Renal cortex interstitium (tissue), 11 donors: Measurements from ENCODE around the gene MNAT1. TPM values are rescaled to one million over a fixed set of nuclear protein-coding genes. Genes with fewer than 3 reads are reported as not detected.
"Not testable (repeated sequence)": the region's sequence is repeated elsewhere in the genome, so short reads cannot be mapped to it uniquely, and the experiment has no call there.

ENCODE experiments used
- DNase-seq, 11 donors: peaks; one replicate each; pipeline ENCODE4 v3.0.0-alpha.2; 2013; ENCODE audit warnings: low read depth in 9 of 11, low spot score in 4 of 11; ENCODE audit errors: extremely low read depth in 1 of 11
- polyA plus RNA-seq, 3 donors: library from polyadenylated mRNA; unstranded; fragments of 120-200 nt; gene quantifications; one replicate each; pipeline ENCODE4 v1.2.1, GENCODE V29; 2013; ENCODE audit not compliant: insufficient read length in 3 of 3

MNAT1 gene
- polyA plus RNA-seq, 3 donors = 39.4 to 54.1 (median 47.2) TPM

GRCh38 chr14:60777856-60778578 lies 43.5 kb downstream of the MNAT1 start:
- DNase-seq = no peak

GRCh38 chr14:60779745-60780514 lies 45.4 kb downstream of the MNAT1 start:
- not testable (repeated sequence) for DNase-seq

GRCh38 chr14:60780558-60780957 lies 46.0 kb downstream of the MNAT1 start:
- not testable (repeated sequence) for DNase-seq

GRCh38 chr14:60786905-60787304 lies 52.3 kb downstream of the MNAT1 start:
- DNase-seq = no peak

DNA sequence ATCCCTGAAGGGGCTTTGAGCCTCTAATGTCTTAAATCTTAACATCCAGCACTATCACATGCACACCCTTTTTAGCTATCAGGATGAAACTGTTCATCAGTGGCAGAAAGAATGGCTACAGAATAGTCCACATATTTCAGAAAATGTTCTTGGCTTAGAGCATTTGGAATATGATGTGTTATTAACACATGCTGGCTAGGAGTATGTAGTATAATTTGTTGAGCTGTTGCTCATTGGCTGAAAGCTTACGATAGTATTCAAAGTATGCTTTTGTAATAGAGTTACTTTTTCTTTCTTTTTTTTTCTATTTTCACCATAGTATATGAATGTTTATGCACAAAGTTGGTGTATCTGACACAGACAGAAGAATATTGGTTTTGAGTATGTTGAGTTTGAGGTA lies 55.1 kb downstream of the MNAT1 start:
- DNase-seq = no peak

- no peak for DNase-seq
Observed at GRCh38 chr14:60790850-60791249, 56.3 kb downstream of the MNAT1 start.

DNA sequence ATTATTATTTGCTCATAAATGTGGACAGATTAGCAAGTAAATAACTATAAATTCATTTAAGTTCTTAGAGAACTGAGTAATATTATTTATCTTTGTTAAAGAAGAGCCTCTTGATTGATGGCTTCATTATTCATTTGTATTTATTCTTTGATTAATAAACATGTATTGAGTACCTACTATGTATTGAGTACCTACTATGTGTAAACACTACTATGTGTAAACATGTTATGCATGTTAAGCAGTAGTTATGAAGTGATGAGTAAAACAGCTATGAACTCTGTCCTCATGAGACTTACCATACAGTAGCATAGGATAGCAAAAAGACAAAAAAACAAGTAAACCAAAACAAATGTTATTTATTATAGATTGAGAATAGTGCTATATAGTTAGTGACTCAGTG lies 61.9 kb downstream of the MNAT1 start:
- no peak for DNase-seq

GRCh38 chr14:60800409-60800808 lies 65.8 kb downstream of the MNAT1 start:
- DNase-seq = no peak

DNA sequence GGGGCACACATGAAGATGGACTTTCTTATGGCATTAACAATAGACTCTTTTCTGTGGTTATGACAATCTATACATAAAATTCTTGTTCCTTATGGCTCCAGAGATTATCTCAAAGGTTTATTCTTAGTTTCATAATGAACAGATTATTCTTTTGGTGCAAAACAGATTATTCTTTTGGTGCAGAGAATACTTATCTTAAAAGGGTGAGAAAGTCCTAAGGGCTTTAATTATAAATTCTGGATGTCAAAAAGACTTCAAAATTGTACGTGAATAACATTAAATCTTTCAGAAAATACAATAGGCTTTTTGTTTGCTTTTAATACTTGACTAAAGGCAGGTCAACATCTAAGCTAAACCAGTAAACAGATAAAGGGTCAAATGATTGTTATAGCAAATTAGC lies 69.3 kb downstream of the MNAT1 start:
- no peak for DNase-seq

DNA sequence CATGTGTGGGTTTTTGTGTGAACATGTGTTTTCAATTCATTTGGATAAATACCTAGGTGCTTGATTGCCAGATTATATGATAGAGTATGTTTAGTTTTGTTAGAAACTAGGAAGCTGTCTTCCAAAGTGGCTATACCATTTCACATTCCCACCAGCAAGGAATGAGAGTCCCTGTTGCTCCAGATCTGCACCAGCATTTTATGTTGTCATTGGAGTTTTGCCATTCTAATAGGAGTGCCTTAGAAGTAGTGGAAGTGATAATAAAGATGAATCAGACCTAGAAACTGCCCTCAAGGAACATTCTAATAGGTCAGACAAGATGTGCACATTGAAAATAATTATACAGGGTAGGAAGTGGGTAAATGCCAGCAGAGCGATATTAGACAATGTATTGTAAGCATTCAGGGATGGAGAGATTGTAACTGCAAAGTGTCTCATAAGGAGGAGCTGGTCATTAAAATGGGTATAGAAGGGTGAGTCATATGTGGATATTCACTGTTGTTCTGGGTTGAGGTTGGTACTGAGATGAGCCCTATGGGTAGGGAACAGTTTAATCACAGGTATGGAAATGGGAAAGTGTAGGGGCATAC lies 71.4 kb downstream of the MNAT1 start:
- no peak for DNase-seq

- DNase-seq = no peak
Observed at GRCh38 chr14:60807247-60807646, 72.7 kb downstream of the MNAT1 start.

DNA sequence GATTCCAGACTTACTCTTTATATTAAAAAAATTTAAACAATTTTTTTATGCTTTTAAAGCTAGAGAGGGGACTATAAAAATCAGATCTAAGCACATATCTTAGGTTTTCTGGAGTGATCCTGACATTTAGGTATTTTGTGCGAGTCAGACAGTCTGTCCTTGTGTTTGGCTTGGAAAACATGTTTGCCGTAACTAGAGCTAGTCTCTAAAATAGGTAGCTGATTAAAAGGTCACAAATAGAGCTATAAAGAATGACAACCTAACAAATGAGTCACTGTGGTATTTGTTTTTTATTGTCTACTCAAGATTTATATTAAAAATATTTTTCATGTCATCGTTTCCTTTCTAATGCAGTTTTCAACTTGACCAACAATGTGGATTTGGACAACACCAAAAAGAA lies 73.4 kb downstream of the MNAT1 start:
- DNase-seq = no peak

- DNase-seq = no peak
Observed at GRCh38 chr14:60812987-60813386, 78.4 kb downstream of the MNAT1 start.

GRCh38 chr14:60815371-60815770 lies 80.8 kb downstream of the MNAT1 start:
- DNase-seq = no peak

DNA sequence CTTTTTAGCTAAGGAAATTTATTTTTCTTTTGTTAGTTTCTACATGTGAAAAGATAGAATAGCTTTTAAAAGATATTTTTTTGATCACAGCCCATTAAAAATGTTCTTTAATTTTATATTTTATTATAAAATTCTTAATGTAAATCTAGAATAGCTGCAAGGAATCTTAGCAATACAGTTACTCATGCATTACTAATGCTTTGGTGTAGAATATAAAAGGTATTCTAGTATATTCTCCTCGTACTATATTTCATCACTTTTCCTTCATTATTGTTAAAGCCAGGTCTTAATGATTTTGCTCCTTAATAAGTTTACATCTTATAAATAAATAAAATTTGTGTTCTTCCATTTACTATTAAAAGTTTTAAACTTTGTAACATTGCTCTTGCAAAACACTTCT lies 82.6 kb downstream of the MNAT1 start:
- DNase-seq = no peak

GRCh38 chr14:60819575-60819974 lies 85.0 kb downstream of the MNAT1 start:
- DNase-seq = no peak

DNA sequence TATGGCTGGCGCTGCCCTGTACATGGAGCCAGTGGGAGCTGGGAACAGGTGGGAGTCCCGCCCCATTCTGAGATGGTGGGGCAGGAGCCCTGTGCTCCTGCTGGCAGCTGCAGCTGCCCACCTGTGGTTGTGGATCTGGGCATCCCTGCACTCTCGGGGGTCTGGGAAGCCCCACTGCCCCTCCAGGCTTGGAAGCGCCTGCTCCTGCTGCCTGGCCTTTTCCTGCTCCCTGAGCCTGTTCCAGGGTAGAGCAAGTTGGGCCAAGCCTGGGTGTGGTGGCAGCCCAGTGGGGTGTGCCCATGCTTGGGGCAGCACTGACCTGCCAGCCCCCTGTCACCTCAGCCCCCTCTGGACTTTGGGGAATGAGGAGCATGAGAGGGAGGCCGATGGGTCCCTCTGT lies 104.0 kb downstream of the MNAT1 start:
- no peak for DNase-seq

DNA sequence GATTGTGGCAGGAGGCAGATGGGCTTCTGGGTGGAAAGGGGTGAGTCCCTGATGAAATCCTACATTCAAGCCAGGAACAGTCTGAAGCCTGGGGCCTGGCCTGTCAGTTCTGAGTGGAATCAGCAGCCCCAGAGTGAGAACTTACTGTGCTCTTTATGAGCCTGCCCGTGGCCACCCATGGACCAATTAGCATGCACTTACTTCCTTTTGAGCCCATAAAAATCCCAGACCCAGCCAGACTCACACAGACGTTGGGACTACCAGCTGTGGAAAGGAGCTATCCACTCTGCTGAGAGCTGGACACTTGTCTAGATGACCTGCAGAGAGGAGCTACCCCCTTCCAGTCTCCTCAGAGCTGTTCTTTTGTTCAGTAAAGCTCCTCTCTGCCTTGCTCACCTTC lies 104.5 kb downstream of the MNAT1 start:
- no peak for DNase-seq

- no peak for DNase-seq
Observed at GRCh38 chr14:60839657-60840056, 105.1 kb downstream of the MNAT1 start.

DNA sequence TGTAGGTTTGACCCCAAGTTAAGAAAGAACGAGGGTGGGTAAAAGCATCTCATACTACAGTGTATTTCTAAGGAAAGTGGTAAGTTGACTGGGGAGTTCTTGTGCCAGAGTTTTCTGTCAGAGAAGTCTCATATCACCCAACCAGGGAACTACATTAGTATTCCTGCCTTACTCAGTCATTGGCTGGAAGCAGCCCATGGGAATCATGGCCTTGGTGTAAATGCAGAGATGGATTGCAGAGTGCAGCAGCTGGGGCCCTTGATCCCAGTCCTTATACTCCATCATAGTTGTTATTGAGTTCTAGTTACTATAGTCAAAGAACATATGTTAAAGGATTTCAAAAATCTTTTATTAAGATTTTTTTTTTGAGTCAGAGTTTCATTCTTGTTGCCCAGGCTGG lies 105.8 kb downstream of the MNAT1 start:
- no peak for DNase-seq
